GM21526 (cell line): ENCODE measurements around the gene TLCD3B.

Source experiments
- ATAC-seq: cut with Tn5 transposase; IDR thresholded peaks from one replicate; pipeline ENCODE4 v1.9.1; 2021; ENCODE audit warnings: moderate library complexity; ENCODE audit not compliant: unreplicated experiment, low FRiP score

TLCD3B gene

DNA sequence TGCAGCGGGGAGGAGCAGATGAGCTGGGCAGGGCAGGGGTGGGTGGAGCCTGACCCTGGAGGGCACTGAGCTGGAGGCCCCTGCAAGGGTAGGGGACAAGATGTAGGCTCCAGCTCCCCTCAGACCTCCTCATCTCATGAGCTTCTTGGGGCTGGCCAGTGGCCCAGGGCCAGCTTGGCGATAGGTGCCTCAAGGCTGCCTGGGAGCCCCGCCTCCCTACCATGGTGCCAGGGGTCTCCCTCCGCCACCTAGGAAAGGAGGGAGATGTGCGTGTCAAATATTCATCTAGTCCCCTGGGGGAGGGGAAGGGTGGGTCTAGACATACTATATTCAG lies 39.5 kb downstream of the TLCD3B start:
- no peak for ATAC-seq

- ATAC-seq, result no peak
These were observed 40.0 kb downstream of the TLCD3B start for GRCh38 chr16:29990883-29991570.

DNA sequence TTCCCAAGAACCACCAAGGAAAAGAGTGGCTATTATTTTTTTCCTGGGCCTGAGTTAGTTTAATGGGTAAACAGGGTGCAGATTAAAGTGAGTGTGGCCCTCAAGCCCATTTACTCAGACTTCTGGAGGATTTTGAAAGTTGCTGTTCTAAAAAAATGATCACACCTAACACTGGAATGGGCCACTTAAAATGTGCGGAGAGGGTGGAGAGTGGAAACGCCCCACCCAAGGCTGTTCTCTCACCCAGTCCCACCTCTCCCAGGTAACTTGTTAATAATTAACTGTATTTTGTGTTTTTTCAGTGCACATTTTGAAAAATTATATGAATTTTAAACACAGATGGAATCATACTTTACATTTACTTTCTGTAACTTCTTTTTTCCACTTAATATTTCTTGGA lies 41.0 kb downstream of the TLCD3B start:
- no peak for ATAC-seq

DNA sequence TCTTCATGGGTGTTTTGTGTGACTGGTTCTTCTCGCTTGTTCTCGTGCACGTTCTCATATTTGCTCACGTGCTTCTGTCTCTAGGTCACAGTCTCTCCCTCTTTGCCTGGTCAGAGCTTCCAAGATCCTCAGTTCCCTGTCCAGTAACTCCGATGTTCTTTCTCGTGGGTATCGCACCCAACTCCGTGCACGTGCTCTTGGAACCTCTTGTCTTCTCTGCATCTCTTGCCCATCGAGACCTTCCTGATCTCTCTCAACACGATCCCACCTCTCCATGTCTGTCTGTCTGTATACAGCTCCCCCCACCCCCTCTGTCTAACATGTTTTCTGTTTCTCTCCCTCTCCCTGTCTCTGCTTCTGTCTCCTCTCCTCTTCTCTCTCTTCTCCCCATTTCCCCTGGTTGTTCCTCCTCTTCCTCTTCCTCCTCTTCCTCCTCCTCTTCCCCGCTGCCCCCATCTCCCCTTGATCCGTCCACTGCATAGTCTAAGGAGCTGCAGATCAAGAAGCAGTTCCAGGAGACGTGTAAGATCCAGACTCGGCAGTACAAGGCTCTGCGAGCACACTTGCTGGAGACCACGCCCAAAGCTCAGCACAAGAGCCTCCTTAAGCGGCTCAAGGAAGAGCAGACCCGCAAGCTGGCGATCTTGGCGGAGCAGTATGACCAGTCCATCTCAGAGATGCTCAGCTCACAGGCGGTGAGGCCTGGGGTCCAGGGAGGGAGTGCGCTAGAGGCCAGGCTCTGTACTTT lies 41.8 kb downstream of the TLCD3B start:
- ATAC-seq, result no peak

- no peak for ATAC-seq
These were observed 42.6 kb downstream of the TLCD3B start for GRCh38 chr16:29988346-29989075.

- no peak for ATAC-seq
These were observed 43.5 kb downstream of the TLCD3B start for GRCh38 chr16:29987371-29988085.

GRCh38 chr16:29986931-29987330 lies 44.1 kb downstream of the TLCD3B start:
- no peak for ATAC-seq

DNA sequence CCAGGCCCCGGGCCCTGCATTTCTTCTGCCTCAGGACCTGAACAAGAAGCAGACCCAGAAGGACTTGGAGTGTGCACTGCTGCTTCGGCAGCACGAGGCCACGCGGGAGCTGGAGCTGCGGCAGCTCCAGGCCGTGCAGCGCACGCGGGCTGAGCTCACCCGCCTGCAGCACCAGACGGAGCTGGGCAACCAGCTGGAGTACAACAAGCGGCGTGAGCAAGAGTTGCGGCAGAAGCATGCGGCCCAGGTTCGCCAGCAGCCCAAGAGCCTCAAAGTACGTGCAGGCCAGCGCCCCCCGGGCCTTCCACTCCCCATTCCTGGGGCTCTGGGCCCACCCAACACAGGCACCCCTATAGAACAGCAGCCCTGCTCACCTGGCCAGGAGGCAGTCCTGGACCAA lies 44.8 kb downstream of the TLCD3B start:
- ATAC-seq, result no peak

- no peak for ATAC-seq
These were observed 45.7 kb downstream of the TLCD3B start for GRCh38 chr16:29985271-29985811.

GRCh38 chr16:29984764-29985147 lies 46.3 kb downstream of the TLCD3B start:
- ATAC-seq, result no peak

DNA sequence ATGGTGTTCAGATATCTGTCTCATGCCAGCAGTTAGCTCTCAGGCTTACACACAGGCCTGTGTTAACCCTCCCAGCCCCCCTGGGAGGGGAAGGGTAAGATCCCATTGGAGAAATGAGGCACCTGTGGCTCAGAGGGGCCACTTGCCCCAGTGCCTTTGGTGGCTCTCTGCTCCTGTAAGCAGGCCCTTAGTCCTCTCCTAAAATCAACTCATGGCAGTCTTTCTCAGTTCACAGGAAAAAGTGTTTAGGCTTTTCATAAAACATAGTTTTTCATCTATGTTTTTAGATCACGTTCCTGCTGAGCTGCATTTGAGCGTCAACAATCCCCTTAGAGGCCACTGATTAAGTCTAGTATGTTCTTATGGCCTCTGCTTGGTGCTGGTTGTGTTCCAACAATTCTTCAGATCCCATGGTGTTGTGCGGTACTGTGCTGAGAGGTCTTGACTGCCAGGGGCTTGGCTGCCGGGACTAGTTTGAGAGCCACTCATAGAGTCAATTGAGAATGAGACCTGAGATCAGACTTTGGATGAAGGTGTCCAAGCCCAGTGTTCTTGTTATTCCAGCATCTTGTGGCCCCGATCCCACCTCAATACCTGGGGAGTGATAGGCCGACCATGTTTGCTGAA lies 46.8 kb downstream of the TLCD3B start:
- no peak for ATAC-seq

GRCh38 chr16:29983420-29984136 lies 47.5 kb downstream of the TLCD3B start:
- ATAC-seq, result no peak

DNA sequence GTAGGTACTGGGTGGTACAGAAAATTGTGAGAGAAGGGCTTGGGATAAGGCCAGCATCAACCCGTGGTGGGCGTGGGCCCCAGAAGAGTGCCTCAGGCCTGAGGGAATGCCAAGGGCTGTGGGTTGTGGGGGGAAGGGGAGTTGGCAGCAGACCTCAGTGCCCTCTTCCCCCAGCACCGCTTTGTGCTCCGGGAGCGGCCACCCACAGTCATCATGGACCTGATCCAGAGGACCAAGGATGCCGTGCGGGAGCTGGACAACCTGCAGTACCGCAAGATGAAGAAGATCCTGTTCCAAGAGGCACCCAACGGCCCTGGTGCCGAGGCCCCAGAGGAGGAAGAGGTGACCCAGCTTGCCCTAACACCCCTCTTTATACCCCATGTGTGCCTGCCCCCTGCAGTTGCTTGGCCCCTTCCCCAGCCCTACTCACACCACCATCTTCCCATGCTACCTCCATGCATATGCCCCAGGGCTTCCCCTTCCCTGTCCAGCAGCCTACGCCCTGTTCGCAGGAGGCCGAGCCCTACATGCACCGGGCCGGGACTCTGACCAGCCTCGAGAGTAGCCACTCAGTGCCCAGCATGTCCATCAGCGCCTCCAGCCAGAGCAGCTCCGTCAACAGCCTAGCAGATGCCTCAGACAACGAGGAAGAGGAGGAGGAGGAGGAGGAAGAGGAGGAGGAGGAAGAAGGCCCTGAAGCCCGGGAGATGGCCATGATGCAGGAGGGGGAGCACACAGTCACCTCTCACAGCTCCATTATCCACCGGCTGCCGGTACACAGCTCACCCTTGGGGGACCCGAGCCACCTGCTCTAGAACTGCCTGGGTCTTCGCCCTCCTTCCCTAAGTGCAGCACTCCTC lies 48.3 kb downstream of the TLCD3B start:
- ATAC-seq, result no peak

DNA sequence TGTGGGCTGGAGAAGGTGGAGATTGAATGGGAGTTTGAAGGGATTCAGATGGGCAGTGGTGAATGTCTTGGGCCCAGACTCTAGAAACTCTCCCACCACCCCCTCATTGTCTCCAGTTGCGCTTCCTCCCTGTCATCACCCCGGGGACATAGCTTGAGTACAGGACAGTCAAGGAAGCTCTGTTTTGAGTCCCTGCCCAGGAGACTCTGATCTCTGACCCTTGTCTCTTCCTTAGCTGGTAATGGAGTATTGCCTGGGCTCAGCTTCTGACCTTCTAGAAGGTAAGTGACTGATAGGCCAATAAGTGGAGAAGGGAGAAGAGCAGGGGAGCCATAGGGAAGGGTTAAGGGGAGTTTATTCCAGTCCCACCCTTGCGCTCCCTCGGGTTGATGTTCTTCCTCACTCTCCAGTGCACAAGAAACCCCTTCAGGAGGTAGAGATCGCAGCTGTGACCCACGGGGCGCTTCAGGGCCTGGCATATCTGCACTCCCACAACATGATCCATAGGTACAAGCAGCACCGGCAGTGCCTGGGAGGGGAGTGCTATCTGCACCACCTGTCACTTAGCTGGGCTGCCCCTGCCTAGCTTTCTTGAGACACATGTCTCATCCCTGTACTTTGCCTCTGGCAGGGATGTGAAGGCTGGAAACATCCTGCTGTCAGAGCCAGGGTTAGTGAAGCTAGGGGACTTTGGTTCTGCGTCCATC lies 52.4 kb downstream of the TLCD3B start:
- ATAC-seq, result no peak

DNA sequence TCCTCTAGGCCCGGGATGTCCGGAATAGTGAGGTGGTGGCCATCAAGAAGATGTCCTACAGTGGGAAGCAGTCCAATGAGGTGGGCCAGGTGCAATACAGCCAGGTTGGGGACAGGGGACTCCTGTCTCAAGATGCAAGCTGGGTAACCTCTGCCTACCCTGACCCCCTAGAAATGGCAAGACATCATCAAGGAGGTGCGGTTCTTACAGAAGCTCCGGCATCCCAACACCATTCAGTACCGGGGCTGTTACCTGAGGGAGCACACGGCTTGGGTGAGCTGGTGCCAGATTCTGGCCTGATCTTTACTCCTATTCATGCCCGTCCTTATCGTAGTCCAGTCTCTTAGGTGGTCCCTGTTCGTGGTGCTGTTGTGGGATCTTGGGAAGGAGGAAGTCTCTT lies 53.0 kb downstream of the TLCD3B start:
- ATAC-seq, result no peak

DNA sequence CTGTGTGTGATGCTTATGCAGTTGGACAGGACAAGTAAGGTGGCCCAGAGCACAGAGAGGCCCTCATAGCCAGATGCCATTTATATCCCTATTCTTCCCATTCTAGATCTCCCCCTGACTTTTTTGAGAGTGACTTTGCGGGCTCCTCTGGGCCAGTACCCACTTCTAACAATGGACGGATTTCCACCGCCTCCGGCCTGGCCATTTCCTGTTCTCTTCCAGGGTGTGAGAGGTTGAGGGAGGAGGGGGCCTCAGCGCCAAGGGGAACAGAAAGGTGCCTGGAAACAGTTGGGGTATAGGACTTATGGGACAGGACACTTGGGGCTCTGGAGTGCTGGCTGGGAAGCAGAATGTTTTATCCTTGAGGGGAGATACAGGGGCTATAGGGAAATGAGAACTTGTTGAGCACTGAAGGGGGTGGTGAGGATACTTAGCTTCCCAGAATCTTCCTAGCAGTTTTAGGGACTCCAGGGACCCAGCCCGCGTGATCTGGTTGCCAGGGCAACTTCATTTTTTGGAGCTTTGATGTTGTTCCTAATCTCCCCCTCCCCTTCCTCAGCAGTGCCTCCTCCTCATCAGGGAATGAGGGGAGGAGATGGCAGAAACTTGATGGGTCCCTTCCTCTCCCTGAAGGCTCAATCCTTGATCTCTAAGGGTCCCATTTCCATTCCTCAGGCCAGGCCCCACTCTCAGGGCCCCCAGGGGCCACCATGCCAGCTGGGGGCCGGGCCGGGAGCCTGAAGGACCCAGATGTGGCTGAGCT lies 53.8 kb downstream of the TLCD3B start:
- no peak for ATAC-seq

GRCh38 chr16:29975811-29976511 lies 55.1 kb downstream of the TLCD3B start:
- ATAC-seq, result no peak
